ENCODE results near the gene CSGALNACT2. TPM values are rescaled to one million over a fixed set of nuclear protein-coding genes. Genes with fewer than 3 reads are reported as not detected.
"Not testable (repeated sequence)": the region's sequence is repeated elsewhere in the genome, so short reads cannot be mapped to it uniquely, and the experiment has no call there.

CSGALNACT2 gene
- total RNA-seq: 4.9 TPM

GRCh38 chr10:43138021-43138756, at the start of gene CSGALNACT2:
Gene CSGALNACT2, plus strand, starts transcription at chr10:43138445. Its CDS starts 16,705 bp downstream, at chr10:43155150.
- peak; percentile 91 for ATAC-seq

GRCh38 chr10:43089519-43089918, 48.7 kb upstream of the CSGALNACT2 start:
- ATAC-seq: no peak

- ATAC-seq: no peak
Observed at GRCh38 chr10:43090188-43090587, 48.1 kb upstream of the CSGALNACT2 start.

GRCh38 chr10:43090664-43091063, 47.6 kb upstream of the CSGALNACT2 start:
- ATAC-seq: no peak

- ATAC-seq: no peak
Observed at GRCh38 chr10:43091846-43092245, 46.4 kb upstream of the CSGALNACT2 start.

GRCh38 chr10:43093423-43094076, 44.7 kb upstream of the CSGALNACT2 start:
- ATAC-seq: peak; percentile 46

GRCh38 chr10:43094085-43094484, 44.2 kb upstream of the CSGALNACT2 start:
- no peak for ATAC-seq

- not testable (repeated sequence) for ATAC-seq
Observed at GRCh38 chr10:43099339-43099738, 38.9 kb upstream of the CSGALNACT2 start.

GRCh38 chr10:43099928-43100327, 38.3 kb upstream of the CSGALNACT2 start:
- no peak for ATAC-seq

GRCh38 chr10:43100366-43100765, 37.9 kb upstream of the CSGALNACT2 start:
- ATAC-seq: no peak

GRCh38 chr10:43102063-43102828, 36.0 kb upstream of the CSGALNACT2 start:
- ATAC-seq: no peak

GRCh38 chr10:43105102-43105955, 32.9 kb upstream of the CSGALNACT2 start:
- ATAC-seq: peak; percentile 86

GRCh38 chr10:43105956-43106229, 32.4 kb upstream of the CSGALNACT2 start:
- ATAC-seq: no peak

GRCh38 chr10:43106256-43107091, 31.8 kb upstream of the CSGALNACT2 start:
- no peak for ATAC-seq

GRCh38 chr10:43108951-43109350, 29.3 kb upstream of the CSGALNACT2 start:
- no peak for ATAC-seq

GRCh38 chr10:43109671-43110249, 28.5 kb upstream of the CSGALNACT2 start:
- no peak for ATAC-seq

- no peak for ATAC-seq
Observed at GRCh38 chr10:43110338-43111071, 27.7 kb upstream of the CSGALNACT2 start.

- ATAC-seq: no peak
Observed at GRCh38 chr10:43111101-43111500, 27.1 kb upstream of the CSGALNACT2 start.

- no peak for ATAC-seq
Observed at GRCh38 chr10:43111921-43112607, 26.2 kb upstream of the CSGALNACT2 start.

GRCh38 chr10:43112608-43112961, 25.7 kb upstream of the CSGALNACT2 start:
- no peak for ATAC-seq
